HG03159 (cell line): Measurements from ENCODE around the gene EPB41L4A.
"Not testable (repeated sequence)": the region's sequence is repeated elsewhere in the genome, so short reads cannot be mapped to it uniquely, and the experiment has no call there.

ENCODE experiments used
- ATAC-seq: cut with Tn5 transposase; IDR thresholded peaks from one replicate; pipeline ENCODE4 v1.9.1; 2021; ENCODE audit warnings: mild to moderate bottlenecking, moderate library complexity; ENCODE audit not compliant: unreplicated experiment

The EPB41L4A gene

GRCh38 chr5:112217843-112218579 is 201.1 kb downstream of the EPB41L4A start:
- ATAC-seq = no peak

- no peak for ATAC-seq
These were observed 202.9 kb downstream of the EPB41L4A start for GRCh38 chr5:112216140-112216539.

- no peak for ATAC-seq
These were observed 208.6 kb downstream of the EPB41L4A start for GRCh38 chr5:112210430-112211005.

- ATAC-seq = no peak
These were observed 210.1 kb downstream of the EPB41L4A start for GRCh38 chr5:112208699-112209615.

- not testable (repeated sequence) for ATAC-seq
These were observed 210.9 kb downstream of the EPB41L4A start for GRCh38 chr5:112208195-112208594.

GRCh38 chr5:112205846-112206245 is 213.2 kb downstream of the EPB41L4A start:
- no peak for ATAC-seq

- ATAC-seq = peak; percentile 52
These were observed 215.8 kb downstream of the EPB41L4A start for GRCh38 chr5:112203229-112203628.

- no peak for ATAC-seq
These were observed 216.4 kb downstream of the EPB41L4A start for GRCh38 chr5:112202694-112203093.

- no peak for ATAC-seq
These were observed 217.9 kb downstream of the EPB41L4A start for GRCh38 chr5:112201141-112201540.

GRCh38 chr5:112200131-112200530 is 218.9 kb downstream of the EPB41L4A start:
- ATAC-seq = no peak

GRCh38 chr5:112196584-112196983 is 222.5 kb downstream of the EPB41L4A start:
- ATAC-seq = no peak

GRCh38 chr5:112195924-112196323 is 223.2 kb downstream of the EPB41L4A start:
- ATAC-seq = no peak

GRCh38 chr5:112192866-112193265 is 226.2 kb downstream of the EPB41L4A start:
- ATAC-seq = no peak

GRCh38 chr5:112192072-112192471 is 227.0 kb downstream of the EPB41L4A start:
- no peak for ATAC-seq

GRCh38 chr5:112189391-112189790 is 229.7 kb downstream of the EPB41L4A start:
- ATAC-seq = no peak

GRCh38 chr5:112186401-112186990 is 232.6 kb downstream of the EPB41L4A start:
- peak; percentile 62 for ATAC-seq

GRCh38 chr5:112183874-112184273 is 235.2 kb downstream of the EPB41L4A start:
- ATAC-seq = no peak

GRCh38 chr5:112183103-112183711 is 235.9 kb downstream of the EPB41L4A start:
- ATAC-seq = no peak

GRCh38 chr5:112179290-112179689 is 239.8 kb downstream of the EPB41L4A start:
- ATAC-seq = no peak

GRCh38 chr5:112174959-112175594 is 244.0 kb downstream of the EPB41L4A start:
- ATAC-seq = peak; percentile 90
